Measurements from ENCODE around the gene CGREF1.

Gene CGREF1

GRCh38 chr2:27091746-27092695 is 26.9 kb downstream of the CGREF1 start:
- TF ChIP-seq CTCF (conservative IDR thresholded peaks at IDR 0.05; ENCODE audit: low read length) = no peak
- H3K4me3 ChIP-seq (ENCODE audit: low read length) = no peak overlapping the region
- DNase-seq (ENCODE audit: low read depth) = no peak

- TF ChIP-seq CTCF (conservative IDR thresholded peaks at IDR 0.05; ENCODE audit: low read length) = no peak
- no peak overlapping the region for H3K4me3 ChIP-seq (ENCODE audit: low read length)
- DNase-seq (ENCODE audit: low read depth) = no peak
Measured at GRCh38 chr2:27089111-27089954, 29.6 kb downstream of the CGREF1 start.

- no peak overlapping the region for H3K4me3 ChIP-seq (ENCODE audit: low read length)
- TF ChIP-seq CTCF (conservative IDR thresholded peaks at IDR 0.05; ENCODE audit: low read length) = no peak
- DNase-seq (ENCODE audit: low read depth) = no peak
Measured at GRCh38 chr2:27088634-27089033, 30.3 kb downstream of the CGREF1 start.

- no peak for DNase-seq (ENCODE audit: low read depth)
- no peak for TF ChIP-seq CTCF (conservative IDR thresholded peaks at IDR 0.05; ENCODE audit: low read length)
- no peak overlapping the region for H3K4me3 ChIP-seq (ENCODE audit: low read length)
Measured at GRCh38 chr2:27087823-27088410, 31.0 kb downstream of the CGREF1 start.

GRCh38 chr2:27086724-27087593 is 32.0 kb downstream of the CGREF1 start, which contains the start of gene KHK:
TSS of gene KHK (plus strand) at chr2:27086772. CDS start at chr2:27087260, 488 bp downstream.
- TF ChIP-seq CTCF (conservative IDR thresholded peaks at IDR 0.05; ENCODE audit: low read length) = no peak
- H3K4me3 ChIP-seq (ENCODE audit: low read length) = peak within 1 kb of the TSS; percentile 58
- no peak for DNase-seq (ENCODE audit: low read depth)

GRCh38 chr2:27086090-27086723 is 32.7 kb downstream of the CGREF1 start:
- H3K4me3 ChIP-seq (ENCODE audit: low read length) = peak overlapping the region; percentile 58
- peak; percentile 86 for DNase-seq (ENCODE audit: low read depth)
- TF ChIP-seq CTCF (conservative IDR thresholded peaks at IDR 0.05; ENCODE audit: low read length) = peak; percentile 53
